CD1c-positive myeloid dendritic cell (primary cell): ENCODE measurements around the gene TBC1D5.
A peak's percentile ranks its signal among the peaks of the same experiment; 100 is the strongest.
"Not testable (repeated sequence)": the region's sequence is repeated elsewhere in the genome, so short reads cannot be mapped to it uniquely, and the experiment has no call there.

Experiments
- DNase-seq: peaks from one replicate; pipeline ENCODE4 v3.0.0-alpha.2; 2016; ENCODE audit errors: extremely low spot score

The TBC1D5 gene

DNA sequence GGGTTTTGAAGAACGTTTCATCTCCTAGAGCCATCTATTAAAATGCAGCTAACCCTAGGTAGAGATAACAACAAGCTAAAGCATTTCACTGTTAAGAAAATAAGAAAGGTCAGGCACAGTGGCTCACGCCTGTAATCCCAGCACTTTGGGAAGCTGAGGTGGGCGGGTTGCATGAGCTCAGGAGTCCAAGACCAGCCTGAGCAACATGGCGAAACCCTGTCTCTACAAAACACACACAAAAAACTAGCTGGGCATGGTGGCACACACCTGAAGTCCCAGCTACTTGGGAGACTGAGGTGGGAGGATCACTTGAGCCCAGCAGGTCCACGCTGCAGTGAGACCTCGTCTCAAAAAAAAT, 5.4 kb upstream of the TBC1D5 start:
- DNase-seq = no peak

DNA sequence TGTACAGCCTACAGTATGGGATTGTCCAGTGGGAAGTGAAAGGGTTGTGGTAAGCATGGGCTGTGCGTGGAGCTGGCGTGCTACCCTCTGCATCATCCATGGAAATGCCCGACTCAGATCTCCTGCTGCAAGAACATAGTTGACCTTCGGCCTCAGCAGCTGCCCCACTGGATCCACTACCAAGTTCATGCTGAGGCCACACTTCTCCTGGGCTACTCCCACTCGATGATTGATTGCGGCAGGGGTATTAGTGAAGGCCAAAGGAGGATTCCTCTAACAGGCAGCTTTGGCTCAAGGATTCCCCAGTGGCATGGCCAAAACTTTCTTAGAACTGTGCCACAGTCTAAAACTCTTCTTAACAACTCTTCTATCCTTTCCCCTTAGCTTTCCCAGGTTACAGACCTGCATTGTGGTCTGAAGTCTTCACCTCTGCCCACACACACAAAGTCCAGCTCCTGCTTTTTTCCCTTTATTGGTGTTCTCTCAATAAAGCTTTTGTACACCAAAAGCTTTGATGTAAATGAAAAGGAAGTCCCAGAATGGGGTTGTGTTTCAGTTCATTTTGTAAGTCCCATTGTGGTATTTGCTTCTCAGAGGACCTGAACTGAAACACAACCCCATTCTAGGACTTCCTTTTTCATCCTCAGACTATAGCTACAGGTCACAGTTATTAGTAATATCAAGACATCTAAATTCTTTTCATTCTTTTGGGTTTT, 4.9 kb upstream of the TBC1D5 start:
- DNase-seq = peak; percentile 77

DNA sequence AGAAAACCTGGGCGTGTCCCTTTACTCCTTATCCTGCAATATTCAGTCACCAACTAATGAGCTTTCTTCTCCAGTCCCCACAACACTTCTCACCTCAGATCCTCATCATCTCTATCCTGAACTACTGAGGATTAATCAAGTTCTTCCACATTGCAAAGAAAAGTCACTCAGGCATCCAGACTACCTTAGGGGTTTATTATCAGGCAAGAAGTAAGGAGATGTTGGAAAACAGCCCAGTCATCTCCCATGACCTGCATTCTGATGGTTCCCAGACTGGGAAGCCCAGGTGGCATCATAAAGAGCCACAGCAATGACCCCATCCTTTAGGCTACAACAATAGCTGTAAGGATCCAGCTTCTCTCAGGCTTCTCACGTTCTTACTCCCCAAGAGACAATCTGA, 3.5 kb upstream of the TBC1D5 start:
- no peak for DNase-seq

DNA sequence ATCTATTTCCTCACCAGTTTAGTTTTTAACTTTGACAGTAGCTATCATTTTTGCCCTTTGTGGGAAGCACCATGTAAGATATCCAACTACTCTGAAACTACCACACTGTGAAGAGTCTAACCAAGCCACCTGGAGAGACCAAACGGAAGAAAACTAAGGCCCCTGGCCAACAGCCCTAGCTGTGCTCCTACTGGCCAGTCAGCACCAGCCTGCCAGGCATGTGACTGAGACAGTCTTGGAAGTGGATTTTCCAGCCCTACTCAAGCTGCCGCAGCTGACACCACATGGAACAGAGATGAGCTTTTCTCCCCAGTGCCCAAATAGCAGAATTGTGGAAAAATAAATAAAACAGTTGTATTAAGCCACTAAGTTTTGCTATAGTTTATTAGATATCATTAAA, 2.9 kb upstream of the TBC1D5 start:
- DNase-seq = no peak

DNA sequence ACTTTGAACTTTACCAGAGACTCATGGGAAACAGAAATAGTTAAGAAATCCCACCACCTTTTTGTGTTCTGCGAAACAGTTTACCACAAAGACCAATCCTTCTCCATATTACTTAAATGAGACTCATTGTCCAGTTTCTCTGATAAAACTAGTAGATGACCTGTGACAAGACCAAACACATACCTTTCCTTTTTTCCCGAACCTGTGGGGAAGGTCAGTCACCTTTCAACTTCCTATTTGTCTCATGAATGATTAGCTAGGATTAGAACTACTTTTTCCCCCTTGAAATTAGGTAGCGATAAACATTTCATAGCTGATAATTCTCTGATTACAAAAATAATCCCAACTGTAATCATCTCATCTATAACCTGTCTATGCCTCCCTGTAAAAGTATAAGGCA, 2.3 kb upstream of the TBC1D5 start:
- DNase-seq = no peak

DNA sequence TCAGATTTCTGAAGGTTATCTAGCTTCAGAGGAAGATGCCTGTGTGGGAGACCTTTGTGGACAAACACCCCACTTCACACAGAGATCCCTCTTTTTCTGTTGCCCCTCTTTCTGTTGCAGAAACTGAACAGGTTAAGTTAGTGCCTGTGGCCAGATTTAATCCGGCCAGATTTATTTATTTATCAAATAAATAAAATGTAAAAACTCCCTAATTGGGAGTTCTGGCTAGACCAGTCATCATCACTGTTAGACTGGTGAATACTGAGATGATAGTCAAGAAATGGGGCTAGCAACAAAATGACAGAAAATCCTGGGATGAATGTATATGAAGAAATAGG, 1.2 kb upstream of the TBC1D5 start:
- no peak for DNase-seq

DNA sequence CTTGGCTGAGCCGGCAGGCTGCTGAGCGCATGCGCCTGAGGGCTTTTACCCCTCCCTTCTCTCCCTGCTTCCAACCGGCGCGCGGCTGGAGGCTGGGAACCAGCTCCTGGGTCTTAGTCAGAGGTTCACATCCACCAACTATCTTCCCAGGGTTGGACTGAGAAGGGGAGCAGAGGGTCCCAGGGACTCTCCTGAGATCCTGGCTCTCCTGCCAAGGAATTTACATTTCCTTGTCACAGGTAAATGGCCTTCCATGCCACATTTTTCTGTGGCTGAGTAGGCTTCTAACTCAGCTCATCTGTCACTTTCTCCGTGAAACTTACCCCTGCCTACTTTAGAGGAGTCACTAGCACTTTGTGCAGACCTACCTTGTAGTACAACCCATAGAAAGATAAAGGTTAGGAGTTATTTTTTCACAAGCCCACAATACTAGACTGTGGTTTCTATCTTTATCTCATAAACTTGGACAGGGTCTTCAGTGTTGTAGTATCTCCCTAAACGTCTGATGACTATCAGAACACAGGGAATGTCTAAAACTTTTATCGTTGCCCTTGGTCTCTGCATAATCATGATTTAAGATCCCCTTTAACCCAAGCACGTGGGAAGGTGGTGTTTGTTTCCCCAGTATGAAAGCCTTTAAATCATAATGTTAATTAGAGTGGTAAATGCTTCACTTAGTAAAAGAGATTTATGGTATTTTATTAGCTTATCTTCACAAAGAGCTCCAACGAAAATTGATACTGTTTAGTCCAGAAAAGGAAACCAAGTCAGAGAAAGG, 638 bp upstream of the TBC1D5 start:
- no peak for DNase-seq

DNA sequence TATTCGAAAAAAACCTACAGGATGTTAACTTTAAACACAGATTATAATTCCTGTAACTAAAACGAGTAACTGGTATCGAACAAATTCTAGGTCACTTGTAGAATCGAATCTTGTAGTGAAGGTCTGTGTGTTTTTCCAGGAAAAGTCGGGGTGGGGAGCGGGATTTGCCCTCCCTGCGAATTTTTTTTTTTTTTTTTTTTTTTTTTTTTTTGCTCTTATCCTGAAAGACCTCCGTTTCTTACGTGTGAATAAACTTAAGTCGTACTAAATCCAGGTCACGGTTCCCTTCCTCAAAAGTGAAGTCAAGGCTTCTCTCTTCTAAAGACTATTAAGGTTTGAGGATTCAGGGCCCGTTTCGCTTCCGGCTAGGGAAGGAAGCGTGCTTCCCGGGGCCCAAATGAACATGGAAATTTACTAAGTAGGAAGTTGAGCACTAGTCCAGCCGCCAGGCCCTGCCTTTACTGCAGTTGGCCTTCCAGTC, 770 bp downstream of the TBC1D5 start:
- DNase-seq = peak; percentile 92

DNA sequence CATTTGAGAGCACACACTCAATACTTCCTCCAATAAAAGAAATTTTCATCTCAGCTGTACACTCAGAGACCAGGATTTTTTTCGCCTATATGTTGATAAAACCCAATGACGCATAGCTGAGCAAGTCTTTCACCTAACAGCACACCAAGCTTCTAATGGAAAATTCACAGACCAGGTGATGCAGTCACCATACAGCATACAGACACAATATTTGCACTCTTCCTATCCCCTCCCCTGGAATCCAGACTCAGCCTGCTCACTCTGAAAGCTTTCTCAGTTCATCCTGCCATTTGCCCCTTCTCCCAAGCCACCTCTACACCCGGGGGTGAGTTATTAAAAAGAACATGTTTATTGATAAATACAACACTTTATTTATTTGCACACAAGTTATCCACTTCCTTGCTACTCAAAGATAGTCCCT, 1.7 kb downstream of the TBC1D5 start:
- DNase-seq = no peak

DNA sequence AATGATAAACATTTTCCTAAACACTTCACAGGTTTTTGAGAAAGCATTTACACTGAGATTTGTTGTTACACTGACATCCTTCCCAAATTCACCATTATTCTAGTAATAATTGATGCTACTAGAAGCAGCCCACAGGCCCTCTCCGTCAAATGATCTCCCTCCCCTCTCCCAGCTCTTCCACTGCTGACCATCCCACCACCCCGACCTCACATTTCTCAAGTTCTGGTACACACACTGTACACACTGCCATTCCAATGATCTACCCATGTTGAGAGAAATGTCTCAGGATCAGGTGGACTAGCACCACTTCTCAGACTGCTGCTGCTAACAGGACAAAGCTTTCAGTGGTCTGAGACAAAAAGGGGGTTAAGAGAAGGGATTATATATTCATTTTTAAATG, 3.5 kb downstream of the TBC1D5 start:
- DNase-seq = no peak

DNA sequence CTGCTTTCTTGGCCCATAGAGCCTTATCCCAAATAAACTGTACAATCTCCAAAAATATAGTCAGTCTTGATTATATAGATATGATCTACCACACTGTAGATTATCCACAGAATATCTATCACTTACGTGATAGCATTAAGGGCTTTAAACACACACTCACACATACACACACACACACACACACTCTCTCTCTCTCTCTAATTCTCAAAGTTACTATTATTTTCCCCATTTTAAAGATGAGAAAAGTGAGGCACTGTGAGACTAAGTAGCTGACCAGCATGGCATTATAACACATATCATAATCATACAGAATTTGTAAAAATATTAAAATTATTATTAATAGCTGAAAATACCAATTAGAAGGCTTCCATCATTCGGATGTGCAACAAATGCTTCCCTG, 4.2 kb downstream of the TBC1D5 start:
- no peak for DNase-seq

DNA sequence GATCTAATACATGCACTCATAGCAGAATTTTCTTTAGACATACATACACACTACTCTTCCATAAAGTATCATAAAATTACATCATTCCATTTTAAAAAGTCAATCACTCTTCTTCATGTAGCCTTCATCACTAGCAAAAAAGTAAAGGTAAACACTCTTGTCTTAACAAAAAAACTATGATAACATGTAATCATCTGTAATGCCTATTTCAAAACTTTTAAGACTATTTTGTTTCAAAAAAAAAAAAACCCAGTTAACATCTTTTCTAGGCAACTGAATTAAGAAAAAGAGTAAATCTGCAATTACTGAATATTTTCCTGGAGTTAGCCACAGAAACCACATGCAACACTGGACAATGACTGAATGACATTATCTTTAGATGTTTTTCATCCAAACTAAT, 4.8 kb downstream of the TBC1D5 start:
- no peak for DNase-seq

DNA sequence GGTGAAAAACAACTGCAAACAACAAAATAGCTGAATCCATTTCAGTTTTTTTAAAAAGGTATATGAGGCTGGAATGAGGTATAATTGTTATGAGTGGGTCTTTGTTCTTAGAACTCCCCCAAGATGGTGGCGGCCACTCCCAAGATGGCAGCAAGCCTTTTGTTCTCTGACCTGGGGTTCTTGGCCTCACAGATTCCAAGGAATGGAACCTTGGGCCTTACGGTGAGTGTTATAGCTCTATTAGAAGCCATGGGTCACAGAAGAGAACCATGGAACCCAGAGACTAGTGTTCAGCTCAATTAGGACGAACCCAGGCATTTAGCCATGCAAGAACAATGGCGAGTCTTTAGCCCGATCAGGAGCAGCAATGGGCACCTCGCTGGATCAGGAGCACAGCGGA, 7.1 kb downstream of the TBC1D5 start:
- DNase-seq = not testable (repeated sequence)

DNA sequence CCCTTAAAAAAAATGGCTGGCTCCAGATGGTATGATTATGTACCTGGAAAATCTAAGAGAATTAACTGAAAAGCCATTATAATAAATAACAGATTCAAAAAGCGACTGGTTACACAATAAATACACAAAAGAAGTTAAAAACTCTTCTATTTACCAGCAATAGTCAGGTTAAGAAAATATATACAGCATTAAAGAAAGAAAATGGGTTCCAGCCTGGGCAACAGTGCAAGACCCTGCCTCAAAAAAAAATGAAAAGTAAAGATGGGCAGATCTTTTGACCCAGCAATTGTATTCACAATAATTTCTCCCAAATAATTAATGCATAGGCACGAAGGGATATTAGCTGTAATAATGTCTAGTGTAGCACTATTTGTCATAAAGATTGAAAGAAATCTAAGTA, 8.7 kb downstream of the TBC1D5 start:
- no peak for DNase-seq

DNA sequence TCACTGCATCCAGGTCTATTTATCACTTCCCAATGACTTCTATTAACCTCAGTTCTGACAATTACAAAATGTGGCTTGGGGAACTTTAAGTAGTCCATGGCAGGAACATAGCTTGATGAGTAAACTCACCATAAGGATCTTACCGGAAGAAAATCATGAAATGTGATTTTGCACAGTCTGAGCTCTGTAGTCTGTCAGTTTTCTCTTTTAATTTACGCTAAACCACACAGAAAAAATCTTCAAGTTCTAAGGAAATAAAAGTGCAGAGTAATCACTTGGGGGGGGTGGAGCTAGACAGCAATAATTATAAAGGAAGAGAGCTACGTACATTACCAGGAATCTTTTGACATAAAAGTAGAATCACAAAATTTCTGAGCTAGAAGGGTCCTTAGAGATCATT, 9.2 kb downstream of the TBC1D5 start:
- peak; percentile 41 for DNase-seq

DNA sequence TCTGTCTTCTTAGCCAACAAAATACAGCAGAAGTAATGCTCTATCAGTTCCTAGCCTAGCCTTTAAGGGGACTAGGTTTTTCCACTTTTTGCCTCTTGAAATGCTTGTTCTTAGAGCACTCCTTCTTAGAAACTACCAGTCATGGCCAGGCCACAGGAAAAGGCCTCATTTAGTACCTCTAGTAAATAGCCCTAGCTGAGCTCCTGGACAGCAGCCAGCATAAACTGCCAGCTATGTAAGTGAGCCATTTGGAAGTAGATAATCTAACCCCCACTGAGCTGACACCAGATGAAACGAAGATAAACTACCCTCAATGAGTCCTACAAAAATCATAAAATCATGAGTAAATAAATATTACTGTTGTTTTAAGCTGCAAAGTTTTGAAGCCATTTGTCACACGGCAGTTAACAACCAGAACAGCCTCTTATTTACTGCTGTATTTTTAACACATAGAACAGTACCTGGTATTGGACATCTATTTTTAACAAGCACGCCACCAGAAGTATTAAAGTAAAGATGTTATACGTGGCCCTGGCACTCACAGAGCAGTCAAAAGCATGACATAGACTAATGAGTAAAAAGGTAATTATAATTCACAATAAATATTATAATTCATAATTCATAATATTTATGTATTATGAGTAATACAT, 12.0 kb downstream of the TBC1D5 start:
- DNase-seq = no peak

DNA sequence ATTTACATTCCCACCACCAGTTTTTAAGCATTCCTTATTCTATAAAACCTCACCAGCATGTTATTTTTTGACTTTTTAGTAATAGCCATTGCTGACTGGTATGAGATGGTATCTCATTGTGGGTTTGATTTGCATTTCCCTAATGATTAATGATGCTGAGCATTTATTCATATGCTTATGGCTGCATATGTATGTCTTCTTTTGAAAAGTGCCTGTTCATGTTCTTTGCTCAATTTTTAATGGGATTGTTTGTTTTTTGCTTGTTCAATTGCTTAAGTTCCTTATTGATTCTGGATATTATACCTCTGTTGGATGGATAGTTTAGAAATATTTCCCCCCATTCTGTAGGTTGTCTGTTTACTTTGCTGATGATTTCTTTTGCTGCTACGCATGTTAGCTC, 16.1 kb downstream of the TBC1D5 start:
- no peak for DNase-seq

DNA sequence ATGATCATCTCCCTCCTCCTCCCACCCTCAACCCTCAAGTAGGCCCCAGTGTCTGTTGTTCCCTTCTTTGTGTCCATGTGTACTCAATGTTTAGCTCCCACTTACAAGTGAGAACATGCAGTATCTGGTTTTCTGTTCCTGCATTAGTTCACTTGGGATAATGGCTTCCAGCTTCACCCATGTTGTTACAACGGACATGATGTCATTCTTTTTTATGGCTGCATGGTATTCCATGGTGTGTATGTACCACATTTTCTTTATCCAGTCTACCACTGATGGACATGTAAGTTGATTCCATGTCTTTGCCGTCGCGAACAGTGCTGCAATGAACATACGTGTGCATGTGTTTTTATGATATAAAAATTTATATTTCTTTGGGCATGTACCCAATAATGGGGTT, 16.6 kb downstream of the TBC1D5 start:
- DNase-seq = not testable (repeated sequence)

DNA sequence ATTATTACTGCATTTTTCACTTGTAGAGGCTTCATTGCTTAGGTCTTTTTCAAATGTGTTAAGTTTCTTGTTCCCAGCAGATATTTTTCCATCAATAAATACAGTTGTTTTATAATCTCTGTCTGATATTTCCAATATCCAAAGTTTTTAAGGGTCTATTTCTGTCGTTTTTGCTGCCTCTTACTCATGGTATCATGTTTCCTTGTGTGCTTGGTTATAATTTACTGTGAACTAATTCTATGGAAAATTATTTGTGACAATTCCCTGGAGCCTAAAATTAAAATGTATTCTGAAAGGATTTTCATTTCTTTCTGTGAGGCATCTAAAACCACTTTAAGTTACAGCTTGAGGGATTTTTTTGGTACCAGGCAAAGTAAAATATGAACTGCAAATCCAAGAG, 17.5 kb downstream of the TBC1D5 start:
- no peak for DNase-seq

DNA sequence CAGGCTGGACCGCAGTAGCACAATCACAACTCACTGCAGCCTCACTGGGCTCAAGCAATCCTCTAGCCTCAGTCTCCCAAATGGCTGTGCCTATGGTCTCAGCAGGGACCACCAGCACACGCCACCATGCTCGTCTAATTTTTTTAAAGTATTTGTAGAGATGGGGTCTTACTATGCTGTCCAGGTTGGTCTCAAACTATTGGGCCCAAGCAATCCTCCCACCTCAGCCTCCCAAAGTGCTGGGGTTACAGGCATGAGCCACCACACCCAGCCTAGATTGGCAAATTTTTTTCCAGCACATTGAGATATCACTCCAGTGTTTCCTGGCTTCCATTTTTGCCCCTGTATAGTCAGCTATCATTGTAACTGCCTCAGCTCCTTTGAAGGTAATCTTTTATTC, 18.3 kb downstream of the TBC1D5 start:
- DNase-seq = no peak

DNA sequence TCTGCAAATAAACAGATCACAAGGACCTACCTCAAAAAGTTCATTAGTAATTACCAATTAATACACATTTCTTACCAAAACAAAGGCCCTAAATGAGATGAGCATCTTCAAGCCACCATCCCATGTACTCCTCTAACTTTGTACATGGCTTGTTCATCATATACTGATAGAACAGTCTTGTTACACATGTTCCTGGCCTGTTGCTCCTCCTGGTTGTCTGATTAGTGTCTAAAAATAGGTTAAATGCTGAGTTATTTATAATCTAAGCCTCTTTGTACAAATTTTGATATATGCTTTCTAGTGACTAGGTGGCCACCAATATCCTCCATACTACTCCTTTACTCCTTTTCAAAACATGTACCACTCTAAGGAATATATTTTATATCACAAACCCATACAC, 25.0 kb downstream of the TBC1D5 start:
- no peak for DNase-seq

DNA sequence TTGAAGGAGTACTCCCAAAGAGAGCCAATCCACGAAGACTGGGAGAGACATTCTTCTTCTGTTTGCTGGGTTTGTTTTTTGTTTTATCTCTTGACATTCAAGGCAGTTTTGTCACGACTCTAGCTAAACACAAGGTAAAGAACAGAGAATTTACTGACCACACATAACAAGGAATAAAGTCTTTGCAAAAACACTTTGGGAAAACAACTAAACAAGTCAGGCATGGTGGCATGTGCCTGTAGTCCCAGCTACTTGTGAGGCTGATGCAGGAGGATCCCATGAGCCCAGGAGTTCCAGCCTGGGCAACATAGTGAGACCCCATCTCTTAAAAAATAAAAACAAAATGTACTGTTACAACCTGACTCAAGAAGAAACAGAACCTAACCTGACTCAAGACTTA, 28.0 kb downstream of the TBC1D5 start:
- no peak for DNase-seq

DNA sequence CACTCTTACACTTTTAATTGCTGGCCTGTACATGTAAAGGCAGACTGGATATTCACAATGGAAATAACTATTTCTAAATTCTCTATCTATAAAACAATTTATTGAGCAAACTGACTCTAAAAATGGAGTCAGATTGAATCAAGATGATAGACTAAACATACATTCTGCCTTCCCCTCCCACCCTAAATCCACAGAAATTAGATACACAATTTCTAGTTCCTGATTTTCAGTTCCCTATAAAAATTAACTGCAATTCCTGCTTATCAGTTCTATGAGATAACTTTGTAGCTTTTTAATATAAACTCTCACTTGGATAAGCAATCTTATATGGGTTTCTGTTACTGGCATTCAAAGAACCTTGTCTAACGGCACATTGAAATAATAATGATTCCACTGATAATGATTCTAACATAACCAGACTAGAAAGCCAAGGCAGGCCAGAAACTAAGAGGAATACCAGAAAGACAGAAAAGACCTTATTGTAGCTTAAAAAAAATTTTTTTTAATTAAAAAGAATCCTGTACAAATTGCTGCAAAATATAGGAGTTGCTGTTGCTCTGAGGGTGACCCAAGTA, 33.1 kb downstream of the TBC1D5 start:
- DNase-seq = peak; percentile 55
